AG04449 (cell line): ENCODE results near the gene FBLL1.

Source experiments
- CTCF ChIA-PET: fragments of 350-600 bp; formaldehyde crosslinking; extraction: SDS; loops from one replicate; lab custom pipeline; 2021; ENCODE audit warnings: antibody characterized with exemption; lab: Yijun Ruan, JAX
- POLR2A ChIA-PET: fragments of 400-600, 350-600 bp; formaldehyde crosslinking; extraction: SDS; loops from one replicate; lab custom pipeline; 2020; ENCODE audit warnings: antibody characterized with exemption, inconsistent platforms; lab: Yijun Ruan, JAX
- DNase-seq: peaks from one replicate; pipeline ENCODE4 v3.0.0-alpha.2; 2010; ENCODE audit warnings: low read depth, low spot score
- H3K4me3 ChIP-seq: 2 replicates; pipeline ENCODE4 v1.5.1; 2011; ENCODE audit warnings: low read depth, mild to moderate bottlenecking, control low read depth, low read length
- CTCF ChIP-seq: IDR thresholded peaks from one replicate; pipeline ENCODE4 v1.5.1; 2011; ENCODE audit warnings: mild to moderate bottlenecking, moderate library complexity, low read length, control low read depth, inconsistent platforms; ENCODE audit not compliant: insufficient read depth; ENCODE audit errors: missing control alignments

The FBLL1 gene

GRCh38 chr5:168489059-168489458 lies 40.0 kb upstream of the FBLL1 start:
- DNase-seq: no peak
- H3K4me3 ChIP-seq: no peak overlapping the region
- ChIA-PET POLR2A (no interaction called here), CTCF (interaction anchor here (1.2 to 8.5 kb wide), 4 partner anchors 8 to 219 kb away, joined by 4 to 97 read pairs (median 26); partner anchors contain the start of gene WWC1)
- TF ChIP-seq CTCF: no peak

- ChIA-PET POLR2A (no interaction called here), CTCF (no interaction called here)
- no peak overlapping the region for H3K4me3 ChIP-seq
- no peak for DNase-seq
- no peak for TF ChIP-seq CTCF
Observed at GRCh38 chr5:168494057-168494555, 35.0 kb upstream of the FBLL1 start.

GRCh38 chr5:168502563-168503237 lies 26.4 kb upstream of the FBLL1 start:
- CTCF ChIA-PET: interaction anchor here (1.2 to 2.2 kb wide), 2 partner anchors 16 to 233 kb away, joined by 3 to 13 read pairs; partner anchors contain the start of gene RARS1

GRCh38 chr5:168513861-168514428 lies 15.2 kb upstream of the FBLL1 start:
- ChIA-PET POLR2A (no interaction called here), CTCF (interaction anchor here (1.9 kb wide), 1 partner anchor 27 kb away, joined by 6 read pairs; no protein-coding TSS in a partner anchor)
- DNase-seq: no peak
- no peak for TF ChIP-seq CTCF
- H3K4me3 ChIP-seq: no peak overlapping the region

More at GRCh38 chr5:168502563-168503237, 26.4 kb upstream of the FBLL1 start:
- TF ChIP-seq CTCF: no peak
- POLR2A ChIA-PET: no interaction called here
- DNase-seq: no peak
- no peak overlapping the region for H3K4me3 ChIP-seq

- no peak for DNase-seq
- CTCF ChIA-PET: interaction anchor here (1.5 kb wide), 1 partner anchor 39 kb away, joined by 4 read pairs; no protein-coding TSS in a partner anchor
- H3K4me3 ChIP-seq: no peak overlapping the region
- POLR2A ChIA-PET: no interaction called here
- no peak for TF ChIP-seq CTCF
Observed at GRCh38 chr5:168525856-168526255, 3.2 kb upstream of the FBLL1 start.

GRCh38 chr5:168527756-168528295 lies 1.3 kb upstream of the FBLL1 start:
- no peak for TF ChIP-seq CTCF
- no peak for DNase-seq
- POLR2A ChIA-PET: no interaction called here
- CTCF ChIA-PET: no interaction called here
- no peak overlapping the region for H3K4me3 ChIP-seq
